SK-N-SH (cell line): ENCODE measurements around the gene HBZ. TPM values are rescaled to one million over a fixed set of nuclear protein-coding genes. Genes with fewer than 3 reads are reported as not detected.

ENCODE experiments used
- CTCF ChIA-PET: fragments of 300-600, 350-600 bp; formaldehyde crosslinking; extraction: SDS; loops from one replicate; lab custom pipeline; 2021; lab: Yijun Ruan, JAX
- POLR2A ChIA-PET: fragments of 350-600 bp; sonication (Branson Sonifier 250); formaldehyde crosslinking; extraction: SDS; loops from one replicate; lab custom pipeline; 2020; ENCODE audit warnings: antibody characterized with exemption, inconsistent platforms; lab: Yijun Ruan, JAX
- DNase-seq: peaks from one replicate; pipeline ENCODE4 v3.0.0; 2012
- H2AFZ ChIP-seq: fragments of 200-600 bp; sonication (generic); 2 replicates; pipeline ENCODE4 v1.8.1; 2016; ENCODE audit warnings: antibody characterized with exemption, mild to moderate bottlenecking, low read depth
- H3F3A ChIP-seq: fragments of 200-600 bp; sonication (generic); replicated peaks from 2 replicates; pipeline ENCODE3; 2016; ENCODE audit warnings: antibody characterized with exemption, mild to moderate bottlenecking; ENCODE audit not compliant: insufficient read depth
- H3K27ac ChIP-seq, 2 experiments: fragments of 200-500 bp in 1 of 2; fragments of 200-600 bp in 1 of 2; sonication (Bioruptor generic) in 1 of 2; sonication (generic), shearing (Covaris generic) in 1 of 2; 2 replicates each; pipeline versions ENCODE4 v1.5.1 to v1.6.1; 2014 to 2016; ENCODE audit warnings: low read depth in 2 of 2, inconsistent platforms in 1 of 2, low read length in 1 of 2, mild to moderate bottlenecking in 1 of 2, mixed read lengths in 1 of 2
- H3K27me3 ChIP-seq: fragments of 200-600 bp; sonication (generic), shearing (Covaris generic); 2 replicates; pipeline ENCODE4 v1.6.1; 2016; ENCODE audit warnings: mixed run types; ENCODE audit not compliant: insufficient read depth
- H3K36me3 ChIP-seq, 2 experiments: fragments of 200-500 bp in 1 of 2; fragments of 200-600 bp in 1 of 2; sonication (Bioruptor generic) in 1 of 2; sonication (generic) in 1 of 2; replicated peaks in 1 of 2; 2 replicates each; pipeline versions ENCODE3 to v1.5.1; 2014 to 2016; ENCODE audit warnings: low read length in 1 of 2, mild to moderate bottlenecking in 1 of 2; ENCODE audit not compliant: insufficient read depth in 2 of 2, control insufficient read depth in 1 of 2
- H3K4me1 ChIP-seq, 2 experiments: fragments of 200-500 bp in 1 of 2; fragments of 200-600 bp in 1 of 2; sonication (Bioruptor generic) in 1 of 2; sonication (generic), shearing (Covaris generic) in 1 of 2; 2 replicates each; pipeline versions ENCODE4 v1.5.1 to v1.6.1; 2014 to 2016; ENCODE audit warnings: low read depth in 1 of 2, low read length in 1 of 2, mixed run types in 1 of 2; ENCODE audit not compliant: insufficient read depth in 2 of 2, control insufficient read depth in 1 of 2
- H3K4me2 ChIP-seq: fragments of 200-600 bp; sonication (generic), shearing (Covaris generic); 2 replicates; pipeline ENCODE4 v1.6.1; 2017; ENCODE audit warnings: mixed run types
- H3K4me3 ChIP-seq, 2 experiments: fragments of 200-500 bp in 1 of 2; fragments of 200-600 bp in 1 of 2; sonication (Bioruptor generic) in 1 of 2; sonication (generic), shearing (Covaris generic) in 1 of 2; 2 replicates each; pipeline versions ENCODE4 v1.5.1 to v1.8.1; 2014 to 2016; ENCODE audit warnings: low read depth in 2 of 2, inconsistent platforms in 1 of 2, low read length in 1 of 2, mild to moderate bottlenecking in 1 of 2, mixed read lengths in 1 of 2, moderate library complexity in 1 of 2
- H3K79me2 ChIP-seq: fragments of 200-600 bp; sonication (generic); 2 replicates; pipeline ENCODE4 v1.8.1; 2017; ENCODE audit warnings: mild to moderate bottlenecking; ENCODE audit not compliant: insufficient read depth
- H3K9ac ChIP-seq: fragments of 200-600 bp; sonication (generic); 2 replicates; pipeline ENCODE4 v1.6.1; 2017; ENCODE audit warnings: mixed run types
- H3K9me2 ChIP-seq: fragments of 200-600 bp; sonication (generic); 2 replicates; pipeline ENCODE4 v1.6.1; 2017; ENCODE audit warnings: mixed run types
- H3K9me3 ChIP-seq: fragments of 200-600 bp; sonication (generic); 2 replicates; pipeline ENCODE4 v1.6.1; 2017; ENCODE audit warnings: mixed run types, mild to moderate bottlenecking, moderate library complexity
- H4K20me1 ChIP-seq: fragments of 200-600 bp; sonication (generic); 2 replicates; pipeline ENCODE4 v1.6.1; 2017; ENCODE audit warnings: mild to moderate bottlenecking, mixed run types; ENCODE audit not compliant: insufficient read depth
- ELF1 ChIP-seq: IDR thresholded peaks from 2 replicates; pipeline ENCODE4 v1.4.0; 2012
- EP300 ChIP-seq, 2 experiments: IDR thresholded peaks; 2 replicates each; pipeline versions ENCODE4 v1.4.0 to v1.6.1; 2012; ENCODE audit warnings: borderline replicate concordance in 1 of 2, low read depth in 1 of 2, low read length in 1 of 2
- EZH2phosphoT487 ChIP-seq: fragments of 200-600 bp; sonication (generic); IDR thresholded peaks from 2 replicates; pipeline ENCODE4 v1.6.1; 2017; ENCODE audit warnings: low read depth, mixed run types, mild to moderate bottlenecking, antibody characterized with exemption, moderate library complexity, borderline replicate concordance
- FOSL2 ChIP-seq: IDR thresholded peaks from 2 replicates; pipeline ENCODE4 v1.4.0; 2012; ENCODE audit warnings: low read depth, mild to moderate bottlenecking, moderate library complexity, borderline replicate concordance
- FOXM1 ChIP-seq: IDR thresholded peaks from 2 replicates; pipeline ENCODE4 v1.4.0; 2012; ENCODE audit warnings: low read depth, mild to moderate bottlenecking
- GABPA ChIP-seq: IDR thresholded peaks from 2 replicates; pipeline ENCODE4 v1.4.0; 2012; ENCODE audit warnings: low read depth, mild to moderate bottlenecking
- GATA2 ChIP-seq: sonication (generic); formaldehyde crosslinking; IDR thresholded peaks from 2 replicates; pipeline ENCODE4 v1.5.0; 2020; ENCODE audit warnings: mild to moderate bottlenecking, missing genetic modification reagents
- JUND ChIP-seq: IDR thresholded peaks from 2 replicates; pipeline ENCODE4 v1.4.0; 2012
- NRF1 ChIP-seq: IDR thresholded peaks from 2 replicates; pipeline ENCODE4 v1.6.1; 2012; ENCODE audit warnings: low read depth, mild to moderate bottlenecking, low read length
- SIN3A ChIP-seq: IDR thresholded peaks from 2 replicates; pipeline ENCODE4 v1.6.1; 2012; ENCODE audit warnings: low read depth, mild to moderate bottlenecking, low read length, moderate library complexity, borderline replicate concordance
- SMC3 ChIP-seq: IDR thresholded peaks from 2 replicates; pipeline ENCODE4 v1.6.1; 2012; ENCODE audit warnings: low read depth, low read length, improper control_type of control experiment
- TCF12 ChIP-seq: IDR thresholded peaks from 2 replicates; pipeline ENCODE4 v1.4.0; 2012
- WGBS: methylation state at CpG from one replicate; pipeline ENCODE4 v1.1.6; 2017; ENCODE audit warnings: low lambda C conversion rate; 5-methylcytosine and 5-hydroxymethylcytosine counted together
- polyA plus RNA-seq, 3 experiments: library from polyadenylated mRNA; depleted of rRNA; stranded (reverse); fragments of >200 nt; gene quantifications; 2 replicates each; pipeline ENCODE4 v1.2.3, GENCODE V29; 2012
- TF ChIP-seq, protein P1 (sequence below): IDR thresholded peaks from 2 replicates; pipeline ENCODE4; 2012
- TF ChIP-seq, protein P2 (sequence below): fragments of 150-350 bp; IDR thresholded peaks from 2 replicates; pipeline ENCODE4 v1.6.1; 2017; ENCODE audit warnings: antibody characterized with exemption, low read length, low read depth, borderline replicate concordance
- TF ChIP-seq, protein P3 (sequence below): IDR thresholded peaks from 2 replicates; pipeline ENCODE4 v1.4.0; 2012; ENCODE audit warnings: low read depth, borderline replicate concordance

Gene HBZ
- polyA plus RNA-seq, 1 of the 3 experiments (the other 2 are of a cell fraction) = not detected

DNA sequence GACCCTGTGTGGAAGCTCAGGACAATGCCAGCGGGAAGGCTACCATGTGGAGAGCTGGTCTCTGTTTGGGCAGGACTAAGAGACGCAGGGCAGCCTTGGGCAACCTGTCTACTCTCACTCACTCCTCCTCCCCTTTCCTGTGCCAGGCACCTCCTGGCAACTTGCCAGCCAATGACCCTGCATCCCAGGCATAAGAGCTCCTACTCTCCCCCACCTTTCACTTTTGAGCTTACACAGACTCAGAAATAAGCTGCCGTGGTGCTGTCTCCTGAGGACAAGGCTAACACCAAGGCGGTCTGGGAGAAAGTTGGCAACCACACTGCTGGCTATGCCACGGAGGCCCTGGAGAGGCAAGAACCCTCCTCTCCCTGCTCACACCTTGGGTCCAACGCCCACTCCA lies 16.0 kb downstream of the HBZ start:
- H3K4me1 ChIP-seq = peaks cover 0 to 13% of the 10 kb centered on the region in 2 experiments; a peak in 1 of 4 replicates
- H2AFZ ChIP-seq = no peak overlapping the region
- H3K36me3 ChIP-seq = no peaks in the 10 kb centered on the region
- H3K27ac ChIP-seq = no peak overlapping the region
- H3K4me2 ChIP-seq = no peak overlapping the region
- no peak overlapping the region for H3K4me3 ChIP-seq
- peaks cover 4% of the 10 kb centered on the region; the same call in 1 of the 2 replicates for H4K20me1 ChIP-seq
- TF ChIP-seq, protein P1, sequence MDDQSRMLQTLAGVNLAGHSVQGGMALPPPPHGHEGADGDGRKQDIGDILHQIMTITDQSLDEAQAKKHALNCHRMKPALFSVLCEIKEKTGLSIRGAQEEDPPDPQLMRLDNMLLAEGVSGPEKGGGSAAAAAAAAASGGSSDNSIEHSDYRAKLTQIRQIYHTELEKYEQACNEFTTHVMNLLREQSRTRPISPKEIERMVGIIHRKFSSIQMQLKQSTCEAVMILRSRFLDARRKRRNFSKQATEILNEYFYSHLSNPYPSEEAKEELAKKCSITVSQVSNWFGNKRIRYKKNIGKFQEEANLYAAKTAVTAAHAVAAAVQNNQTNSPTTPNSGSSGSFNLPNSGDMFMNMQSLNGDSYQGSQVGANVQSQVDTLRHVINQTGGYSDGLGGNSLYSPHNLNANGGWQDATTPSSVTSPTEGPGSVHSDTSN = no peak
- TF ChIP-seq SIN3A = no peak
- TF ChIP-seq GABPA = no peak
- TF ChIP-seq, protein P2, sequence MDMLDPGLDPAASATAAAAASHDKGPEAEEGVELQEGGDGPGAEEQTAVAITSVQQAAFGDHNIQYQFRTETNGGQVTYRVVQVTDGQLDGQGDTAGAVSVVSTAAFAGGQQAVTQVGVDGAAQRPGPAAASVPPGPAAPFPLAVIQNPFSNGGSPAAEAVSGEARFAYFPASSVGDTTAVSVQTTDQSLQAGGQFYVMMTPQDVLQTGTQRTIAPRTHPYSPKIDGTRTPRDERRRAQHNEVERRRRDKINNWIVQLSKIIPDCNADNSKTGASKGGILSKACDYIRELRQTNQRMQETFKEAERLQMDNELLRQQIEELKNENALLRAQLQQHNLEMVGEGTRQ = no peak
- TF ChIP-seq FOSL2 = no peak
- no peak for TF ChIP-seq EZH2phosphoT487
- TF ChIP-seq SMC3 = no peak
- no peak for TF ChIP-seq TCF12
- no peak for TF ChIP-seq ELF1
- no peak for TF ChIP-seq FOXM1
- TF ChIP-seq NRF1 = no peak
- no peak for TF ChIP-seq GATA2
- no peak for TF ChIP-seq JUND
- no peaks in the 10 kb centered on the region for H3K79me2 ChIP-seq
- ChIA-PET POLR2A (no interaction called here), CTCF (interaction anchor here (1.6 to 2.7 kb wide), 5 partner anchors 11 to 103 kb away, joined by 4 to 28 read pairs (median 7); partner anchors contain the start of gene HBQ1)
- H3F3A ChIP-seq = no peaks in the 10 kb centered on the region
- WGBS = 70% methylated on average over 6 of the region's 6 CpGs
- no peak overlapping the region for H3K9ac ChIP-seq
- peaks cover 28% of the 10 kb centered on the region for H3K27me3 ChIP-seq
- H3K9me3 ChIP-seq = no peaks in the 10 kb centered on the region
- H3K9me2 ChIP-seq = no peaks in the 10 kb centered on the region
- DNase-seq = peak; percentile 57

DNA sequence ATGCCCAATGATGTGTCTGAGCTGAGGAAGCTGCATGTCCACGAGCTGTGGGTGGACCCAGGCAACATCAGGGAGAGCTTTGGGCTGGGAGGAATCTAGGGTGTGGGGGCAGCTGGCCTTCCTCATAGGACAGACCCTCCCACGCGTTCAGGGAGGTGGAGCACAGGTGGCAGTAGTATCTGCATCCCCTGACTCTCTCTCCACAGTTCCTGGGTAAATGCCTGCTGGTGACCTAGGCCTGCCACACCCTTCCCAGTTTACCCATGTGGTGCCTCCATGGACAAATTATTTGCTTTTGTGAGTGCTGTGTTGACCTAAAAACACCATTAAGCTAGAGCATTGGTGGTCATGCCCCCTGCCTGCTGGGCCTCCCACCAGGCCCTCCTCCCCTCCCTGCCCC lies 16.6 kb downstream of the HBZ start:
- Histone ChIP-seq H3K27me3 (peaks cover 28% of the 10 kb centered on the region), H3K9me2 (no peaks in the 10 kb centered on the region), H2AFZ (no peak overlapping the region), H3K4me3 (no peak overlapping the region), H3K36me3 (no peaks in the 10 kb centered on the region), H3K79me2 (no peaks in the 10 kb centered on the region), H3K27ac (no peak overlapping the region), H3K9me3 (no peaks in the 10 kb centered on the region), H3K4me1 (peaks cover 0 to 13% of the 10 kb centered on the region in 2 experiments; a peak in 1 of 4 replicates), H3K4me2 (no peak overlapping the region), H4K20me1 (peaks cover 4% of the 10 kb centered on the region; the same call in 1 of the 2 replicates), H3F3A (no peaks in the 10 kb centered on the region), H3K9ac (no peak overlapping the region)
- ChIA-PET POLR2A (no interaction called here), CTCF (interaction anchor here (1.6 to 2.7 kb wide), 5 partner anchors 11 to 104 kb away, joined by 4 to 28 read pairs (median 7); partner anchors contain the start of gene HBQ1)
- WGBS = 28% methylated on average over 3 of the region's 3 CpGs
- TF ChIP-seq EP300 (IDR thresholded peaks at IDR 0.05; ENCODE audit: borderline replicate concordance in 1 of 2, low read depth in 1 of 2, low read length in 1 of 2) = no peak
- TF ChIP-seq, protein P3, sequence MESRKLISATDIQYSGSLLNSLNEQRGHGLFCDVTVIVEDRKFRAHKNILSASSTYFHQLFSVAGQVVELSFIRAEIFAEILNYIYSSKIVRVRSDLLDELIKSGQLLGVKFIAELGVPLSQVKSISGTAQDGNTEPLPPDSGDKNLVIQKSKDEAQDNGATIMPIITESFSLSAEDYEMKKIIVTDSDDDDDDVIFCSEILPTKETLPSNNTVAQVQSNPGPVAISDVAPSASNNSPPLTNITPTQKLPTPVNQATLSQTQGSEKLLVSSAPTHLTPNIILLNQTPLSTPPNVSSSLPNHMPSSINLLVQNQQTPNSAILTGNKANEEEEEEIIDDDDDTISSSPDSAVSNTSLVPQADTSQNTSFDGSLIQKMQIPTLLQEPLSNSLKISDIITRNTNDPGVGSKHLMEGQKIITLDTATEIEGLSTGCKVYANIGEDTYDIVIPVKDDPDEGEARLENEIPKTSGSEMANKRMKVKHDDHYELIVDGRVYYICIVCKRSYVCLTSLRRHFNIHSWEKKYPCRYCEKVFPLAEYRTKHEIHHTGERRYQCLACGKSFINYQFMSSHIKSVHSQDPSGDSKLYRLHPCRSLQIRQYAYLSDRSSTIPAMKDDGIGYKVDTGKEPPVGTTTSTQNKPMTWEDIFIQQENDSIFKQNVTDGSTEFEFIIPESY = no peak
- no peak for DNase-seq
